Body of pancreas (tissue), 4 donors: Measurements from ENCODE around the gene MTM1.

Experiments used
- POLR2A ChIP-seq, 3 donors: fragments of 450-650 bp; IDR thresholded peaks; one replicate each; pipeline ENCODE4 v1.6.1; 2016; ENCODE audit warnings: antibody characterized with exemption in 3 of 3, mild to moderate bottlenecking in 2 of 3
- TF ChIP-seq, protein P1 (sequence below), 7 experiments: fragments of 450-650 bp in 4 of 7; fragments of 200-600 bp in 3 of 7; sonication (generic) in 3 of 7; IDR thresholded peaks; one replicate each; pipeline ENCODE4 v1.5.1; 2016 to 2019; ENCODE audit warnings: antibody characterized with exemption in 7 of 7

- TF ChIP-seq, protein P1, sequence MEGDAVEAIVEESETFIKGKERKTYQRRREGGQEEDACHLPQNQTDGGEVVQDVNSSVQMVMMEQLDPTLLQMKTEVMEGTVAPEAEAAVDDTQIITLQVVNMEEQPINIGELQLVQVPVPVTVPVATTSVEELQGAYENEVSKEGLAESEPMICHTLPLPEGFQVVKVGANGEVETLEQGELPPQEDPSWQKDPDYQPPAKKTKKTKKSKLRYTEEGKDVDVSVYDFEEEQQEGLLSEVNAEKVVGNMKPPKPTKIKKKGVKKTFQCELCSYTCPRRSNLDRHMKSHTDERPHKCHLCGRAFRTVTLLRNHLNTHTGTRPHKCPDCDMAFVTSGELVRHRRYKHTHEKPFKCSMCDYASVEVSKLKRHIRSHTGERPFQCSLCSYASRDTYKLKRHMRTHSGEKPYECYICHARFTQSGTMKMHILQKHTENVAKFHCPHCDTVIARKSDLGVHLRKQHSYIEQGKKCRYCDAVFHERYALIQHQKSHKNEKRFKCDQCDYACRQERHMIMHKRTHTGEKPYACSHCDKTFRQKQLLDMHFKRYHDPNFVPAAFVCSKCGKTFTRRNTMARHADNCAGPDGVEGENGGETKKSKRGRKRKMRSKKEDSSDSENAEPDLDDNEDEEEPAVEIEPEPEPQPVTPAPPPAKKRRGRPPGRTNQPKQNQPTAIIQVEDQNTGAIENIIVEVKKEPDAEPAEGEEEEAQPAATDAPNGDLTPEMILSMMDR (IDR thresholded peaks at IDR 0.05), result no peak
- no peak for TF ChIP-seq POLR2A (IDR thresholded peaks at IDR 0.05)
Measured at GRCh38 chrX:150569155-150569477, 695 bp downstream of the MTM1 start.
